Brain pericyte (primary cell): Measurements from ENCODE around the gene ARG2.
"Not testable (repeated sequence)": the region's sequence is repeated elsewhere in the genome, so short reads cannot be mapped to it uniquely, and the experiment has no call there.

Source experiments
- DNase-seq: peaks from one replicate; pipeline ENCODE4 v3.0.0-alpha.2; 2012; ENCODE audit warnings: low read depth, low spot score

Gene ARG2

GRCh38 chr14:67584978-67585377 is 34.7 kb upstream of the ARG2 start:
- no peak for DNase-seq

GRCh38 chr14:67586369-67586768 is 33.4 kb upstream of the ARG2 start:
- DNase-seq = no peak

- DNase-seq = no peak
Measured at GRCh38 chr14:67589204-67589770, 30.4 kb upstream of the ARG2 start.

- not testable (repeated sequence) for DNase-seq
Measured at GRCh38 chr14:67593650-67594049, 26.1 kb upstream of the ARG2 start.

GRCh38 chr14:67595392-67595791 is 24.3 kb upstream of the ARG2 start:
- DNase-seq = no peak

- peak; percentile 57 for DNase-seq
Measured at GRCh38 chr14:67599698-67600561, 19.8 kb upstream of the ARG2 start, which contains the start of gene PIGH. PIGH (minus strand) TSS chr14:67600268; CDS start chr14:67600203, 65 bp downstream.

- not testable (repeated sequence) for DNase-seq
Measured at GRCh38 chr14:67600562-67600974, 19.2 kb upstream of the ARG2 start.

GRCh38 chr14:67602076-67602475 is 17.6 kb upstream of the ARG2 start:
- no peak for DNase-seq

- no peak for DNase-seq
Measured at GRCh38 chr14:67602995-67603545, 16.6 kb upstream of the ARG2 start.

- no peak for DNase-seq
Measured at GRCh38 chr14:67607646-67608045, 12.1 kb upstream of the ARG2 start.

- DNase-seq = no peak
Measured at GRCh38 chr14:67609642-67610310, 9.9 kb upstream of the ARG2 start.

- no peak for DNase-seq
Measured at GRCh38 chr14:67610491-67610890, 9.2 kb upstream of the ARG2 start.

- peak; percentile 37 for DNase-seq
Measured at GRCh38 chr14:67618617-67619063, 1.1 kb upstream of the ARG2 start.

- no peak for DNase-seq
Measured at GRCh38 chr14:67620217-67620785, 581 bp downstream of the ARG2 start.

- no peak for DNase-seq
Measured at GRCh38 chr14:67622675-67623074, 3.0 kb downstream of the ARG2 start.

- DNase-seq = no peak
Measured at GRCh38 chr14:67623114-67623513, 3.4 kb downstream of the ARG2 start.

GRCh38 chr14:67626131-67626530 is 6.4 kb downstream of the ARG2 start:
- not testable (repeated sequence) for DNase-seq

GRCh38 chr14:67627519-67627918 is 7.8 kb downstream of the ARG2 start:
- DNase-seq = no peak

GRCh38 chr14:67630186-67630585 is 10.5 kb downstream of the ARG2 start:
- no peak for DNase-seq

GRCh38 chr14:67630938-67631337 is 11.2 kb downstream of the ARG2 start:
- no peak for DNase-seq

GRCh38 chr14:67633451-67634147 is 13.9 kb downstream of the ARG2 start:
- DNase-seq = no peak
